Transverse colon (tissue), 4 donors: ENCODE results near the gene TLE3. TPM values are rescaled to one million over a fixed set of nuclear protein-coding genes. Genes with fewer than 3 reads are reported as not detected.

Source experiments
- DNase-seq: peaks from one replicate; pipeline ENCODE4 v3.0.0-alpha.2; 2019
- H3K27ac ChIP-seq, 4 donors: fragments of 200-600 bp; sonication (generic); 2 replicates each; pipeline ENCODE4 v1.5.1; 2016 to 2018; ENCODE audit warnings: inconsistent platforms in 4 of 4
- H3K27me3 ChIP-seq: fragments of 200-600 bp; sonication (generic); 2 replicates; pipeline ENCODE4 v1.5.1; 2017; ENCODE audit warnings: inconsistent platforms
- H3K36me3 ChIP-seq, 4 donors: fragments of 200-600 bp; sonication (generic); 2 replicates each; pipeline ENCODE4 v1.5.1; 2017 to 2019; ENCODE audit warnings: inconsistent platforms in 4 of 4
- H3K4me1 ChIP-seq, 4 donors: fragments of 200-600 bp; sonication (generic); 2 replicates each; pipeline ENCODE4 v1.5.1; 2017 to 2020; ENCODE audit warnings: inconsistent platforms in 4 of 4
- H3K4me3 ChIP-seq, 4 donors: fragments of 200-600 bp; sonication (generic); 1 replicate in 1 of 4; 2 replicates in 3 of 4; pipeline versions ENCODE4 v1.5.1 to v1.6.1; 2017 to 2019; ENCODE audit warnings: inconsistent platforms in 4 of 4
- H3K9me3 ChIP-seq, 2 donors: fragments of 200-600 bp; sonication (generic); 2 replicates each; pipeline ENCODE4 v1.5.1; 2017 to 2019; ENCODE audit warnings: inconsistent platforms in 2 of 2
- CTCF ChIP-seq, 5 experiments: fragments of 200-600 bp in 3 of 5; fragments of 450-650 bp in 2 of 5; sonication (generic) in 3 of 5; IDR thresholded peaks; 1 replicate in 2 of 5; 2 replicates in 3 of 5; pipeline ENCODE4 v1.5.1; 2016 to 2017; ENCODE audit warnings: antibody characterized with exemption in 5 of 5, inconsistent platforms in 3 of 5, mild to moderate bottlenecking in 2 of 5, moderate library complexity in 1 of 5
- EP300 ChIP-seq: sonication (generic); formaldehyde crosslinking; IDR thresholded peaks from one replicate; pipeline ENCODE4 v1.6.1; 2017; ENCODE audit warnings: antibody characterized with exemption, low read depth
- POLR2A ChIP-seq: fragments of 450-650 bp; IDR thresholded peaks from one replicate; pipeline ENCODE4 v1.6.1; 2016; ENCODE audit warnings: antibody characterized with exemption, mild to moderate bottlenecking, moderate library complexity
- POLR2AphosphoS5 ChIP-seq, 3 donors: sonication (generic); formaldehyde crosslinking; IDR thresholded peaks; one replicate each; pipeline ENCODE4 v1.6.1; 2016; ENCODE audit warnings: antibody characterized with exemption in 3 of 3
- WGBS, 2 donors: methylation state at CpG; one replicate each; pipeline ENCODE4 v1.1.5; 2018; ENCODE audit warnings: low coverage in 1 of 2; 5-methylcytosine and 5-hydroxymethylcytosine counted together
- in situ Hi-C, 4 donors: fragments of 200-750 bp; cut with MboI; loops; one replicate each; pipeline versions ENCODE4 v1.15.0 to v1.15.1; 2017; ENCODE audit warnings: low sequenced_read_pairs in 3 of 4, low pct_ligation_motif_present in 1 of 4, low pct_unique_long_range_greater_than_20kb in 1 of 4
- intact Hi-C: fragments of 100-400 bp; cut with DNase I; formaldehyde crosslinking; loops from one replicate; pipeline ENCODE4 v1.15.1; 2023; ENCODE audit warnings: low total_unique reads
- total RNA-seq, 4 donors: library from RNA; depleted of rRNA; stranded (reverse); fragments of >200 nt; gene quantifications; one replicate each; pipeline ENCODE4 v1.1.0, GENCODE V29; 2016

Gene TLE3
- 100 to 1,000 TPM in 2 of 4 donors, 10 to 100 TPM in 2; 49.8 to 223 (median 114) TPM for total RNA-seq

GRCh38 chr15:70097321-70098152 is at the start of gene TLE3:
TLE3 (minus strand) TSS chr15:70097917; CDS start chr15:70096798, 1,119 bp downstream.
- Histone ChIP-seq H3K27me3 (no peaks in the 10 kb centered on the region), H3K9me3 (no peaks in the 10 kb centered on the region), H3K4me1 (peaks cover 27 to 66% (median 62%) of the 10 kb centered on the region in 4 donors), H3K4me3 (peak within 1 kb of the TSS; percentile 86 to 94 (median 88)), H3K36me3 (no peaks in the 10 kb centered on the region), H3K27ac (peak within 1 kb of the TSS; percentile 95 to 97 (median 96))
- WGBS, 2 donors, result 0% methylated on average over 13 to 52 of the region's 77 CpGs
- DNase-seq, result peak; percentile 99
- TF ChIP-seq CTCF (IDR thresholded peaks at IDR 0.05) (peak in 4 of 5 experiments; percentile 13 to 42 (median 38)), POLR2AphosphoS5 (IDR thresholded peaks at IDR 0.05) (peak; percentile 98 to 99 (median 98)), POLR2A (peak; percentile 99), EP300 (no peak)
- in situ Hi-C loops (no loop called here), intact Hi-C loops (loop anchor here (5.0 to 10.0 kb wide), 2 partner anchors 167 to 225 kb away; no protein-coding TSS in a partner anchor)

- Histone ChIP-seq H3K36me3 (no peaks in the 10 kb centered on the region), H3K4me3 (no peak overlapping the region), H3K27me3 (no peaks in the 10 kb centered on the region), H3K27ac (no peak overlapping the region), H3K9me3 (no peaks in the 10 kb centered on the region), H3K4me1 (peaks cover 0 to 7% (median 0%) of the 10 kb centered on the region in 4 donors)
- TF ChIP-seq POLR2A, result no peak
- TF ChIP-seq POLR2AphosphoS5 (IDR thresholded peaks at IDR 0.05), result no peak
- TF ChIP-seq CTCF (IDR thresholded peaks at IDR 0.05), result no peak
- TF ChIP-seq EP300, result no peak
- no peak for DNase-seq
- intact Hi-C loops (no loop called here), in situ Hi-C loops (no loop called here)
- WGBS, 2 donors, result 60 to 80% methylated on average over 1 to 8 of the region's 8 CpGs
These were observed 49.6 kb upstream of the TLE3 start for GRCh38 chr15:70147178-70147760.

- in situ Hi-C loops (no loop called here), intact Hi-C loops (no loop called here)
- no peaks in the 10 kb centered on the region for H3K27me3 ChIP-seq
- H3K4me3 ChIP-seq, result no peak overlapping the region
- no peak for DNase-seq
- H3K9me3 ChIP-seq, result no peaks in the 10 kb centered on the region
- TF ChIP-seq EP300 (no peak), CTCF (IDR thresholded peaks at IDR 0.05) (no peak), POLR2AphosphoS5 (IDR thresholded peaks at IDR 0.05) (no peak), POLR2A (no peak)
- no peak overlapping the region for H3K27ac ChIP-seq
- WGBS, 2 donors, result 33 to 79% methylated on average over 1 to 5 of the region's 5 CpGs
- peaks cover 0 to 4% (median 0%) of the 10 kb centered on the region in 4 donors for H3K4me1 ChIP-seq
- no peaks in the 10 kb centered on the region for H3K36me3 ChIP-seq
These were observed 49.1 kb upstream of the TLE3 start for GRCh38 chr15:70146771-70147170.

- Histone ChIP-seq H3K9me3 (no peaks in the 10 kb centered on the region), H3K27ac (no peak overlapping the region), H3K4me1 (peaks cover 0 to 10% (median 3%) of the 10 kb centered on the region in 4 donors), H3K27me3 (no peaks in the 10 kb centered on the region), H3K36me3 (no peaks in the 10 kb centered on the region), H3K4me3 (no peak overlapping the region)
- intact Hi-C loops (no loop called here), in situ Hi-C loops (no loop called here)
- TF ChIP-seq POLR2AphosphoS5 (IDR thresholded peaks at IDR 0.05), result no peak
- no peak for TF ChIP-seq CTCF (IDR thresholded peaks at IDR 0.05)
- TF ChIP-seq EP300, result no peak
- TF ChIP-seq POLR2A, result no peak
- DNase-seq, result no peak
These were observed 48.4 kb upstream of the TLE3 start for GRCh38 chr15:70146162-70146561.
